Stimulated activated CD4-positive, alpha-beta T cell treated with anti-CD3 and anti-CD28 coated beads, Interleukin-15, amount 100 ng/mL, for 48 hours (primary cell): Measurements from ENCODE around the gene PLA2G2D.
"Not testable (repeated sequence)": the region's sequence is repeated elsewhere in the genome, so short reads cannot be mapped to it uniquely, and the experiment has no call there.

Source experiments
- DNase-seq, 2 donors: peaks; one replicate each; pipeline ENCODE4 v3.0.0-alpha.2; 2020; ENCODE audit warnings: low read depth in 2 of 2

Gene PLA2G2D

GRCh38 chr1:20143318-20143717 is 24.0 kb upstream of the PLA2G2D start:
- DNase-seq: no peak

DNA sequence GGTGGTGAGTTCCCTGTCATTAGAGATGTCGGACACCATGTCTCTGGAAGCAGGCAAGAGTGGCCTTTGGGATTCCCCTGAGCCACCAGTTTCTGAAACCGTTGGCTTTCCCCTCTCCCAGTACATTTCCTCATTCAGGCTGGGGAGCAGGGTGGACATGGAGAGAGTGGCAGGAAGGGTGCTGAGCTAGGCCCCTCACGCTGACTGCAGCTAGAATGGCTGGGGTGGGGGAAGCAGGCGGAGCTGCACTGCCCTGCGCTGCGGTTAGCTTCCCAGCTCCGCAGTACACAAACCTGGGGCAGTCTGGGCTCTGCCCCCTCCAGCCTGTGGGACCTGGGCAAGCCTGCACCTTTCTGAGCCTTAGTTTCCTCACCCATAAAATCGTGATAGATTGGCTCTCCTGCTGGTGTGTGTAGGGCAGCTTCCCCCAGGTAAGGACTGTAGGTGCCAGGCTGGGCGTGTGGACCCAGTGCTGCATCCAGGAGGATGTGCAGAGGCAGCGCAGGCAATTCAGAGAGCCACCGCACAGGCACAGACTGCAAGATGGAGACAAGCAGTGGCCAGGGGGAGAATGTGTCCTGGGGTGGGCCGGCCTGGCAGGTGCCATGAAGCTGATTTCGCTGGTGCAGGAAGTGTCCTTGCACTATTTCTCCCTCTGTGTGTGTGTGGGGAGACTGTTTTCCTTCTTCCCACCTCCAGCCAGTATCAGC is 22.8 kb upstream of the PLA2G2D start:
- no peak for DNase-seq

DNA sequence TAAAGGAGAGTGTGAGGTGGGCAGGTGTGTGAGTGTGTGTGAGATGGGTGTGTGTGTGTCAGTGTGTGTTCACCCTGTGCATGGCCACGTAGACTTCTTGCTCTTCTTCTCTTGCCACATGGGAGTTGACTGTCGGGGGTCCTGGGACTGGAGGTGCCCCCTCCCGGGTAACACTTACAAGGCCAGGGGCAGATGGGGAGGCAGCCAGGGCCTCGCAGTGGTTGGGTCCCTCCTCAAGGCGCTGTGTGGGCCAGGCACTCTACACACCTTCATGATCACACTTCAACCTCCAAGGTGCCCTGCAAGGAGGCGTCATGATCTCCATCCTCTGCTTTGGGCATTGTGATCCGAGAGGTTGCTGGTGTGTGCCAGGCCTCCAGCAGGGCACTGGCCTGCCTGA is 22.1 kb upstream of the PLA2G2D start:
- DNase-seq: no peak

DNA sequence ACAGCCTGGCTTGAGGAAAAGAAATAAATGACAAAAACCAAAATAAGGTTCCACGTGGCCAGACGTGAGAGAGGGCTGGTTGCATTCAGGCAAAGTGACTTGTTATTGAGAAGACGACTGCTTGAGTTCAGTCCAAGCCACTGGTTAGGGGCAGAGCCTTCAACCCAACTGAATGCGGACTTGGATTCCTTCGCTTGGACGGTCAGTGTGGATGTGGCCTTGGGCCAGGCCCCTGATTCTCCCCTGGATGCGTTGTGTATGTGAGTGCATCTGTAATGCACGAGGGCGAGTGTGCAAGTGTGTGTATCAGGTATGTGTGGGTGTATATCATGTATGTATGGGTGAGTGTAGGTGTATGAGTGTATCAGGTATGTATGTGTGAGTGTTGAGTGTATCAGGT is 21.7 kb upstream of the PLA2G2D start:
- DNase-seq: no peak

DNA sequence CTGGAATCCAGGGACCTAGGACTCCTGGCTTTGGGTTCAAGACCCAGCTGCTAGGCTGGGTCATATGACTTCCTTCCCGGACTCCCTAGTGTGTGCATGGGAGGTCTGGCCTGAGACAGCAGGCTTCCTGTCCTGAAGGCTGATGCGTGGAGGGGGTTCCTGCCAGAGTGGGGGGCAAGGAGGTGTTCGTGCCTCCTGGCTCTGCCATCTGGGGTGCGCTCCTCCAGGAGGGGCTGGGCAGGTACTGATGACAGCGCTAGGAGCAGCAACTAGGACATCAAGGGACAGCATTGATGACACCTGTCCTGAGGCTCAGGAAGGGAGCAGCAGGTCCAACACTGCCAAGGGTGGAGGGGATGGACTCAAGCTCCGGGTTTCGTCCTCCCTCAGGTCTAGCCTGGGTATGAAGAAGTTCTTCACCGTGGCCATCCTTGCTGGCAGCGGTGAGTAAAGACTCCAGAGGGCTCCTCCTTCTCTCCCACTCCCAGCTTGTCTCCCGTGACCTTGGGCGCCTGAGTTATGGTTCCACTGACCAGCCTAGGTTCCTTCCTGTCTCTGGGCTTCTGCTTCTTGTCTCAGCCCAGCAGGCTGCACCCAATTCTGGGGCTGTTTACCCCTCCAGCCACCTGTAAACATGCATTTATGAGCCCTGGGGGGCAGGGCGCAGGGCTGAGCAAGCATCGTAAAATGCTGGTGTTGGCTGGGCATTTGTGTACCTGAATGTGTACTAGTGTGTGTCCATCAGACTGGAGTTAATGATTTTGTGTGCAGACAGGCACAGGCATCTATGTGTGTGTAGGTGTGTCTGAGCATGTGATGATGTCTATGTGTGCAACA is 20.7 kb upstream of the PLA2G2D start:
- no peak for DNase-seq

DNA sequence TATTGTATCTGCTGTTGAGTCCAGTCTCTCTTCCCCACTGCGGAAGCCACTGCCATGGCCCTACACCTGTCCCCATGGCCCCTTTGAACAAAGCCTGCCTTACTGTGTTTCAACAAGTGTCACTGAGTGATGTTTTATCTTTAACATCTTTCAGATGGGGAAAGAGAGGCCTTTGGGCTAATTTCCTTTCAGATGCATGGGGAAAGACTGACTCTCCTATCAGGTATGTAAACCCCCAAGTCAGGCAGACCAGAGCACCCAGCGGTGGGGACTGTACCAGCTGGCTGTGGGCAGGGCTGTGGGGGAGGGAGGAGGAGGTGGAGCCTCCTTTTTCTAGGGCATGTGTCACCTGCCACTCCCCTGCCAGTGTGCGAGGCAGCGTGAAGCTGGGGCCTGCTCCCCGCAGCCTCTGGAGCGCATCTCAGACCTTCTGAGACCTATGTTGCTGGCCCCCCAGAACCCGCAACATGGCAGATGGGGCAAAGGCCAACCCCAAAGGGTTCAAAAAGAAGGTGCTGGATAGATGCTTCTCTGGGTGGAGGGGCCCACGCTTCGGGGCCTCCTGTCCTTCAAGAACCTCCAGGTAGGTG is 19.7 kb upstream of the PLA2G2D start, which contains the start of gene PLA2G2F:
Gene PLA2G2F (plus strand): TSS at position 363 of the 590 bp plus-strand sequence. CDS start 105 bp downstream, at position 468.
- DNase-seq: no peak

DNA sequence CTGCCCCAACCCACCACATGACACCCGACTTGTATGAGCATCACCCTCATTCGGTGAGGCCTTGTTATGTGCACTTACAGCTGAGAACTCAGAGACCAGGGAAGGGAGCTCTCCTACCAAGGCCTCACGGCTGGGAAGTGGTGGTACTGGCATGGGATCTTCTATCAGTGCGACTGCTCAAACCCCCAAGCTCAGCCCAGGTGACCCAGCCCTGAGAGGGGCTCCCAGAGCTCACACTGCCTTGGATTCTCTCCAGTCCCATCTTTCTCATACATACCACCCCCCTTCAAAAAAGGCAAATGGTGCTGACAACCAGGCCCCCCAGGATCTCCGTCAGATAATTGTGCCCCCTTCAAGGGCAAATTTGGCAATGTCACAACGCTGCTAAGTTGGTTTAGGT is 19.0 kb upstream of the PLA2G2D start:
- no peak for DNase-seq

GRCh38 chr1:20137604-20138003 is 18.3 kb upstream of the PLA2G2D start:
- DNase-seq: no peak

GRCh38 chr1:20137055-20137454 is 17.7 kb upstream of the PLA2G2D start:
- no peak for DNase-seq

DNA sequence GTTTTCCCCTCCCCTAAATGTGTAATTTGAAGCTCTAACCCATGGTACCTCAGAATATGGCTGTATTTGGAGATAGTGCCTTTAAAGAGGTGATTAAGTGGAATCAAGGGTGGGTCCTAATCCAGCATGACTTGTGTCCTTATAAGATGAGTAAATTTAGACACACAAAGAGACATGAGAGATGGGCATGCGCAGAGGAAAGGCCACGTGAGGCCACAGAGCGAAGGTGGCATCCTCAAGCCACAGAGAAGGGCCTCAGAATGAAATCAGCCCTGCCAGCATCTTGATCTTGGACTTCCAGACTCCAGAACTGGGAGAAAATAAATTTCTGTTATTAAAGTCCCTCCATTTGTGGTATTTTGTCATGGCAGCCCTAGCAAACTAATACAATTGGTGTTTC is 16.9 kb upstream of the PLA2G2D start:
- DNase-seq: no peak

- DNase-seq: no peak
Measured at GRCh38 chr1:20134995-20135394, 15.7 kb upstream of the PLA2G2D start.

DNA sequence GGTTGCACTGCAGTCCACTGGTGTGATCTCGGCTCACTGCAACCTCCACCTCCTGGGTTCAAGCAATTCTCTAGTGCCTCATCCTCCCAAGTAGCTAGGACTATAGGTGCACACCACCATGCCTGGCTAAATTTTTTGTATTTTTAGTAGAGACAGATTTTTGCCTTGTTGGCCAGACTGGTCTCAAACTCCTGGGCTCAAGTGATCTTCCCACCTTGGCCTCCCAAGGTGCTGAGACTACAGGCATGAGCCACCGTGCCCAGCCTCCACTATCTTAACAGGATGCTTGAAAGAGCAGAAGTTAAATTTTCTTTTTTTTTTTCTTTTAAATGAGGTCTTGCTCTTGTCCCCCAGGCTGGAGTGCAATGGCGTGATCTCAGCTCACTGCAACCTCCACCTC is 11.2 kb upstream of the PLA2G2D start:
- DNase-seq: not testable (repeated sequence)

DNA sequence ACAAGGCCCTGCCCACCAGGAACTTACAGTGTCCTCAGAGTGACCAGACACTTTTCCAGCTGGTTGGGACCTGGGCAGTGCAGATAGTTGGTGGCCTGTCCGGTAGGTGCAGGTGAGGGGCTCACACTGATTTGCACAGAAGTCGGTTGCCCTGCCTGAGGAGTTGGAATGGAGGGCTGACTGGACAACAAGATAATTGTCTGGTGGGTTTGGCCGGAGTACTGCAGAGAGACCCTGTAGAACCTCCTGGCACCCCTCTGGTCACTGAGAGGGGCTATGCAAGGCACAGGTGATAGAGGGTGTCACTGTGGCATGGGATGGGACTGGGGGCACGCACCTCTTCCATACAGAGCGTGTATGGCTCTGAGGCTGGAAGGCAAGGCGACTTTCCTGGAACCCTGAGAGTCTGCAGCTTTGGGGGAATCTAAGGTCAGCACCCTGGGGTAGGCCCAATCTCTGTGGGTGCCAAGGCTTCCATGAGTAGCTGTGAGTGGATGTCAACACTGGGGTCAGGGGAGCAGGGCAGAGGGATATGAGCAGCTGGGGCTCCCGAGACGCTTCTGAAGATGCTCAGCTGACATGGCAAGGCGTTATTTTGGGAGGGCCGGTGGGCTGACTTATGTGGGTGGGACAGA is 7.6 kb upstream of the PLA2G2D start:
- DNase-seq: no peak

DNA sequence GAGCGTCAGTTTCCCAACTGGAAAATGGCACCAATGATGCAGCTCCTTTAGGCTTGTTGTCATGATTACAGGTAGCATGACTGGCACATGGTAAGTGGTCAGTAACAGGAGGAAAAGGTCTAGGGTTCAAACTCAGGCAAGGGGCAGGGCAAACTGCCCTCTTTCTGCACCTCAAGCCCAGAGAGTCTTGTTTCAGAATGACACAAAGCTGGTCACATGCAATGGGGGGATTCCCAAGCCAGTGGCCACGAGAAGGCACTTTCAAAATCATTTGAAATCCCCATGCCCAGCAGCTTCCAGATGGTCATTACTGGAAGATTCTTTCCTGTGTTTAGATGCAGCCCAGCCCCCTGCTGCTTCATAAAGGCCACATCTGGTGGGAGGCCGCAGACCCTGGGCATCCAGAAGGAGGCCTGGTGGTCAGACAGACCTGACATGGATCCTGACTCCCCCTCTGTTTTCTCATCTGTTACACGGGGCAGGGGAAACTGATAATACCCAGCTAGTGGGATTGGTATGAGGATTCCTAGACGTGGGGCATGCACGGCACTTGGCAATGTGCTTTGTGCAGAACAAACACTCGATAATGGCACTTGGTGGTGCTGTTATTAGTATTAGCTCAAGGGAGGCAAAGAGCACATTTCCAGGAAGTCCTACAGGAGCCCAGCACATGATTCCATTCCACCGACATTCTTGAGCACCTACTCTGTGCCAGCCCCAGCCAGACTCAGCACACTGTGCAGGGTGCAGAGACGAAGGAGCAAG is 6.9 kb upstream of the PLA2G2D start:
- no peak for DNase-seq

DNA sequence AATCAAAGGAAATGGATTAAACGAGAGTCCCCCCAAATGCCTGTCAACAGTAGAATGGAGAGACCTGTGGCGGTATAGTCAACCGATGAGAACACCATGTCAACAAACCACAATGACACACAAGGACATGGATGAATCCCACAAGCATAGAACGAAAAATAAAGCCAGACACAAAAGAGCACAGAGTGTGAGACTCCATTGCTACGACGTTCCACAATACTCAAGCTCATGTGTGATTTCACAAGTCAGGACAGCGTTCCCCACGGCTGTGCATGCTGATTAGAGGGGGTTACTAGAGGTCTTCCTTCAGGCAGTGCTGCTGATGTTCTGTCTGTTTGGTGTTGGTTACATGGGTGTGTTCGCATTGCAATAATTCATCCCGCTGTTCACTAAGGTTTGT is 5.8 kb upstream of the PLA2G2D start:
- no peak for DNase-seq

GRCh38 chr1:20124456-20125057 is 5.2 kb upstream of the PLA2G2D start:
- no peak for DNase-seq

- no peak for DNase-seq
Measured at GRCh38 chr1:20123722-20124455, 4.6 kb upstream of the PLA2G2D start.

DNA sequence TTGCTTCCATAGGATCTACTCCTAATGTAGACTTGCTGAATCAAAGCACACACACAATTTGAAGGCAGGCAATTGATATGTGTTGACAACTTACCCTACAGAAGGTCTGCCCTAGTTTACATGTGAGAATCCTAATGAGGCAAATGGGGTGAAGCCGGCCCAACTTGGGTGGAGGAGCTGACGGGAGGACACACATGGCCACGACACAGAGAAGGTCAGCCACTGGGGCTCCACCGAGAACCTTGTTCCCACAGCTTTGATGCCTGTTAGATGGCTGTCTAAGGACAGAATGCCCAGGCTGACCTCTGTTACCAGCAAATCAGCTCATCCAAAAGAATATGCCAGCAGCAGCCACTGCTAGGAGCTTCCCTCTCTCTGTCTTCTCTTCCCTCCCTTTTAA is 1.5 kb upstream of the PLA2G2D start:
- no peak for DNase-seq

DNA sequence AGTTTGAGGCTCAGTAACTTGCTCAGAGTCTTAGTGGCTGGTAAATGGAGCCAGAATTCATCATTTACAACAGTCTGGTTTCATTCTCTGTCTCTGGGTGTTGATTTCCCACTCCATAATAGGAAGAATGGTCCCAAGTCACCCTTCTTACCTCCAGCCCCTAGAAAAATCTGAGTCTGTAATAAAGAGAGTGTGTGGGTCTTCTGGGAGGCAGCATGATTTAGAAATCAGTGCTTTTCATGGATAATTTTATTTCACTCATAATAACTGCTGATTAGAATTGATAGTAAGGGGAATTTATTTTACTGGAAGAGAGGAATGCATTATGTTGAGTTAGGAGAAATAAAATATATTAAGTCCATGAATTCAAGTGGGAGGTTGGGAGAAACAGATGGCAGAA is 2.1 kb downstream of the PLA2G2D start:
- DNase-seq: no peak

GRCh38 chr1:20115916-20116315 is 3.4 kb downstream of the PLA2G2D start:
- DNase-seq: no peak
